GM23248 (cell line): ENCODE data around the gene CD7. TPM values are rescaled to one million over a fixed set of nuclear protein-coding genes. Genes with fewer than 3 reads are reported as not detected.

Experiments
- DNase-seq: peaks from one replicate; pipeline ENCODE4 v3.0.0-alpha.2; 2015
- H2AFZ ChIP-seq: fragments of 200-600 bp; sonication (generic); 2 replicates; pipeline ENCODE4 v1.6.1; 2016; ENCODE audit warnings: antibody characterized with exemption
- H3F3A ChIP-seq: fragments of 200-600 bp; sonication (generic); 2 replicates; pipeline ENCODE4 v1.6.1; 2016; ENCODE audit warnings: mild to moderate bottlenecking, antibody characterized with exemption, mixed run types; ENCODE audit not compliant: insufficient read depth
- H3K27ac ChIP-seq: fragments of 200-600 bp; sonication (generic); 2 replicates; pipeline ENCODE4 v1.5.1; 2016; ENCODE audit warnings: mild to moderate bottlenecking
- H3K27me3 ChIP-seq: fragments of 200-600 bp; sonication (generic); replicated peaks from 2 replicates; pipeline ENCODE4 v1.6.1; 2016; ENCODE audit warnings: mild to moderate bottlenecking; ENCODE audit not compliant: insufficient read depth
- H3K36me3 ChIP-seq: fragments of 200-600 bp; sonication (generic); 2 replicates; pipeline ENCODE4 v1.6.1; 2016; ENCODE audit warnings: low read depth, mild to moderate bottlenecking
- H3K4me1 ChIP-seq: fragments of 200-600 bp; sonication (generic); 2 replicates; pipeline ENCODE4 v1.6.1; 2016; ENCODE audit warnings: mild to moderate bottlenecking; ENCODE audit not compliant: insufficient read depth
- H3K4me2 ChIP-seq: fragments of 200-600 bp; sonication (generic); one replicate; pipeline ENCODE4 v1.6.1; 2016; ENCODE audit warnings: mild to moderate bottlenecking; ENCODE audit not compliant: unreplicated experiment
- H3K4me3 ChIP-seq: fragments of 200-600 bp; sonication (generic); 2 replicates; pipeline ENCODE4 v1.5.1; 2016; ENCODE audit warnings: mild to moderate bottlenecking
- H3K79me2 ChIP-seq: fragments of 200-600 bp; sonication (generic); 2 replicates; pipeline ENCODE4 v1.6.1; 2016; ENCODE audit warnings: mild to moderate bottlenecking; ENCODE audit not compliant: insufficient read depth
- H3K9ac ChIP-seq: fragments of 200-600 bp; sonication (generic); 2 replicates; pipeline ENCODE4 v1.6.1; 2016; ENCODE audit warnings: mild to moderate bottlenecking
- H3K9me2 ChIP-seq: fragments of 200-600 bp; sonication (generic); 2 replicates; pipeline ENCODE4 v1.6.1; 2016; ENCODE audit warnings: mixed run types, mild to moderate bottlenecking, moderate library complexity; ENCODE audit not compliant: insufficient read depth
- H3K9me3 ChIP-seq: fragments of 200-600 bp; sonication (generic); one replicate; pipeline ENCODE4 v1.6.1; 2017; ENCODE audit warnings: low read depth
- H4K20me1 ChIP-seq: fragments of 200-600 bp; sonication (generic); 2 replicates; pipeline ENCODE4 v1.6.0; 2016; ENCODE audit not compliant: insufficient read depth
- EZH2 ChIP-seq: fragments of 200-600 bp; sonication (generic); IDR thresholded peaks from 2 replicates; pipeline ENCODE4 v1.6.1; 2018; ENCODE audit warnings: antibody characterized with exemption, mild to moderate bottlenecking; ENCODE audit not compliant: insufficient read depth, poor library complexity, severe bottlenecking
- EZH2phosphoT487 ChIP-seq: fragments of 200-600 bp; sonication (generic); IDR thresholded peaks from 2 replicates; pipeline ENCODE4 v1.6.1; 2018; ENCODE audit warnings: antibody characterized with exemption, moderate library complexity, mild to moderate bottlenecking, low read depth; ENCODE audit not compliant: insufficient read depth
- WGBS, 2 experiments: methylation state at CpG; one replicate each; pipeline ENCODE4 v1.1.6; 2015 to 2017; ENCODE audit warnings: low lambda C conversion rate in 2 of 2, low coverage in 1 of 2; ENCODE audit errors: missing lambda C conversion rate in 2 of 2; 5-methylcytosine and 5-hydroxymethylcytosine counted together
- in situ Hi-C: fragments of 300-500 bp; cut with MboI; formaldehyde crosslinking; loops from 2 replicates; pipeline ENCODE4 v1.15.0; 2020
- polyA plus RNA-seq: library from polyadenylated mRNA; unstranded; fragments of >200 nt; fragmentation: Nextera tagmentation; extraction: Ambion mirVana; gene quantifications from 2 replicates; pipeline ENCODE4 v1.2.1, GENCODE V29; 2016
- total RNA-seq: library from RNA; depleted of rRNA; stranded (reverse); fragments of >200 nt; shearing (Covaris generic); gene quantifications from 2 replicates; pipeline ENCODE4 v1.2.3, GENCODE V29; 2014

CD7 gene
- total and polyA plus RNA-seq, 2 experiments from 2014 or later, result 0.22 to 0.23 TPM

- no peak overlapping the region for H3K4me2 ChIP-seq
- H3K79me2 ChIP-seq, result no peaks in the 10 kb centered on the region
- no peak overlapping the region for H2AFZ ChIP-seq
- in situ Hi-C loops, result no loop called here
- H3K9ac ChIP-seq, result no peak overlapping the region
- 82 to 83% methylated on average over 24 of the region's 25 CpGs for WGBS, 2 experiments
- H3K27ac ChIP-seq, result no peak overlapping the region
- no peaks in the 10 kb centered on the region for H3K9me3 ChIP-seq
- H3K27me3 ChIP-seq, result no peaks in the 10 kb centered on the region
- no peak for DNase-seq
- H4K20me1 ChIP-seq, result no peaks in the 10 kb centered on the region
- H3K9me2 ChIP-seq, result no peaks in the 10 kb centered on the region
- no peaks in the 10 kb centered on the region for H3F3A ChIP-seq
- peaks cover 17% of the 10 kb centered on the region for H3K4me1 ChIP-seq
- no peak for TF ChIP-seq EZH2phosphoT487
- no peak for TF ChIP-seq EZH2
- no peak overlapping the region for H3K4me3 ChIP-seq
- H3K36me3 ChIP-seq, result no peaks in the 10 kb centered on the region
Observed at GRCh38 chr17:82282239-82283207, 34.9 kb downstream of the CD7 start.

- 70 to 74% methylated on average over 22 of the region's 22 CpGs for WGBS, 2 experiments
- H3K4me1 ChIP-seq, result peaks cover 17% of the 10 kb centered on the region
- H4K20me1 ChIP-seq, result no peaks in the 10 kb centered on the region
- no peak overlapping the region for H3K27ac ChIP-seq
- H3K36me3 ChIP-seq, result no peaks in the 10 kb centered on the region
- no peaks in the 10 kb centered on the region for H3F3A ChIP-seq
- no peak overlapping the region for H2AFZ ChIP-seq
- no peaks in the 10 kb centered on the region for H3K79me2 ChIP-seq
- H3K9me3 ChIP-seq, result no peaks in the 10 kb centered on the region
- H3K9me2 ChIP-seq, result no peaks in the 10 kb centered on the region
- peak; percentile 56 for DNase-seq
- no peaks in the 10 kb centered on the region for H3K27me3 ChIP-seq
- TF ChIP-seq EZH2 (no peak), EZH2phosphoT487 (no peak)
- no peak overlapping the region for H3K9ac ChIP-seq
- no peak overlapping the region for H3K4me2 ChIP-seq
- H3K4me3 ChIP-seq, result no peak overlapping the region
- in situ Hi-C loops, result no loop called here
Observed at GRCh38 chr17:82281502-82282238, 35.7 kb downstream of the CD7 start.

- Histone ChIP-seq H3K9me3 (no peaks in the 10 kb centered on the region), H4K20me1 (no peaks in the 10 kb centered on the region), H3K27ac (no peak overlapping the region), H3F3A (no peaks in the 10 kb centered on the region), H2AFZ (no peak overlapping the region), H3K4me2 (no peak overlapping the region), H3K79me2 (no peaks in the 10 kb centered on the region), H3K9me2 (no peaks in the 10 kb centered on the region), H3K4me1 (peaks cover 17% of the 10 kb centered on the region), H3K36me3 (no peaks in the 10 kb centered on the region), H3K27me3 (no peaks in the 10 kb centered on the region), H3K4me3 (no peak overlapping the region), H3K9ac (no peak overlapping the region)
- in situ Hi-C loops, result no loop called here
- 60 to 61% methylated on average over 7 of the region's 7 CpGs for WGBS, 2 experiments
- no peak for DNase-seq
- TF ChIP-seq EZH2, result no peak
- no peak for TF ChIP-seq EZH2phosphoT487
Observed at GRCh38 chr17:82281076-82281475, 36.3 kb downstream of the CD7 start.

- DNase-seq, result no peak
- Histone ChIP-seq H3K36me3 (no peaks in the 10 kb centered on the region), H3K9ac (no peak overlapping the region), H3K79me2 (no peaks in the 10 kb centered on the region), H3K4me2 (no peak overlapping the region), H3K4me1 (peaks cover 17% of the 10 kb centered on the region), H3K4me3 (no peak overlapping the region), H2AFZ (no peak overlapping the region), H3K27me3 (no peaks in the 10 kb centered on the region), H3K27ac (no peak overlapping the region), H3F3A (no peaks in the 10 kb centered on the region), H3K9me3 (no peaks in the 10 kb centered on the region), H4K20me1 (no peaks in the 10 kb centered on the region), H3K9me2 (no peaks in the 10 kb centered on the region)
- in situ Hi-C loops, result no loop called here
- TF ChIP-seq EZH2phosphoT487 (no peak), EZH2 (no peak)
- WGBS, 2 experiments, result 94 to 95% methylated on average over 8 of the region's 8 CpGs
Observed at GRCh38 chr17:82280537-82280936, 36.9 kb downstream of the CD7 start.
